IPS DF 4.7 (cell line): ENCODE measurements around the gene GH2.
"Not testable (repeated sequence)": the region's sequence is repeated elsewhere in the genome, so short reads cannot be mapped to it uniquely, and the experiment has no call there.

Source experiments
- DNase-seq: peaks from one replicate; pipeline ENCODE4 v3.0.0-alpha.2; 2013; ENCODE audit warnings: low spot score; ENCODE audit errors: extremely low read depth

Gene GH2

DNA sequence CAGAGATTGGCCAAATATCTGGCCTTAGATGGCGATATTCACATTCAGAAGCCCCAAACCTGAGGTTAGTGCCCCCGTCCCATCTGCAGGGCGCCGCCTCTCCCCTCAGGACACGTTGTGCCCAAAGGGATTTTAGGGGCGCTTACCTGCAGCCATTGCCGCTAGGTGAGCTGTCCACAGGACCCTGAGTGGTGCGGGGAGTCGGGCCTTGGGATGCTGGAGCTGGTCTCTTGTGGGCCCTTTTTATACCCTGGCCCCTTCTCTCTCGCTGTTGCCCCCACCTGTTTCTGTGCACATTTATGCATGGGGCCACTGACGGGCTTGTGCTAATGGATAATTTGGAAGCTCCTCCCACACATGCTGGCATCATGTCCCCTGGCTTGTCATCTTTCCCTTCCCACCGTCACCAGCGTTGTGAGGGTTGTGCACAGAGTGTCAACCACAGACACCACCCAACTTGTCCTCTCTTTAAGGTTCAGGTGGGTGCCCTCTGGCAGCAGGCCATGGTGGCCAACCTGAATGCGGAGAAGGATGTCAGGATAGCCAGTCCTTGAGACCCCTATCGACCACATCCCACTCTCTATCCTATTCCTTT, 29.4 kb upstream of the GH2 start, which contains the start of gene CSHL1:
Gene CSHL1, minus strand, starts transcription at position 218 of the 595 bp plus-strand sequence. Its CDS starts 62 bp downstream, at position 156.
- no peak for DNase-seq

DNA sequence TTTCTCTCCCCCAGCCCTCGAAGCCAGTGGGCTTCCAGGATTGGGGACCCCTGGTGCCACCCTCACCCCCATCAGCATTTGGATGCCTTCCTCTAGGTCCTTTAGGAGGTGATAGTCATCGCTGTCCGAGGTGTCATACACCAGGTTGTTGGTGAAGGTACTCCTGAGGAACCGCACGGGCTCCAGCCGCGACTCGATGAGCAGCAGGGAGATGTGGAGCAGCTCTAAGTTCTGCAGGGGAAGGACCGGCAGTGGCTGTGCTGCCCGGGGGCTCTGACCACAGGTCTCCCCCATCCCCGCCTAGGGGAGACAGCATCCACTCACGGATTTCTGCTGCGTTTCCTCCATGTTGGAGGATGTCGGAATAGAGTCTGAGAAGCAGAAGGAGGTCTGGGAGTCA, 28.4 kb upstream of the GH2 start:
- no peak for DNase-seq

DNA sequence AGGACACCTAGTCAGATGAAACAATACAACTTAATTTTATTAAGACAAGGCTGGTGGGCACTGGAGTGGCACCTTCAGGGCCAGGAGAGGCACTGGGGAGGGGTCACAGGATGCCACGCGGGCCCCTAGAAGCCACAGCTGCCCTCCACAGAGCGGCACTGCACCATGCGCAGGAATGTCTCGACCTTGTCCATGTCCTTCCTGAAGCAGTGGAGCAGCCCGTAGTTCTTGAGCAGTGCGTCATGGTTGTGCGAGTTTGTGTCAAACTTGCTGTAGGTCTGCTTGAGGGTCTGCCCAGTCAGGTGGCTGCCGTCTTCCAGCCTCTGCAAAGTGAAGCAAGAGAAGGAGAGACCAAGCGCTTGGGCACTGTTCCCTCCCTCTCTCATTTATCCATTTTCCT, 27.8 kb upstream of the GH2 start:
- DNase-seq = not testable (repeated sequence)

DNA sequence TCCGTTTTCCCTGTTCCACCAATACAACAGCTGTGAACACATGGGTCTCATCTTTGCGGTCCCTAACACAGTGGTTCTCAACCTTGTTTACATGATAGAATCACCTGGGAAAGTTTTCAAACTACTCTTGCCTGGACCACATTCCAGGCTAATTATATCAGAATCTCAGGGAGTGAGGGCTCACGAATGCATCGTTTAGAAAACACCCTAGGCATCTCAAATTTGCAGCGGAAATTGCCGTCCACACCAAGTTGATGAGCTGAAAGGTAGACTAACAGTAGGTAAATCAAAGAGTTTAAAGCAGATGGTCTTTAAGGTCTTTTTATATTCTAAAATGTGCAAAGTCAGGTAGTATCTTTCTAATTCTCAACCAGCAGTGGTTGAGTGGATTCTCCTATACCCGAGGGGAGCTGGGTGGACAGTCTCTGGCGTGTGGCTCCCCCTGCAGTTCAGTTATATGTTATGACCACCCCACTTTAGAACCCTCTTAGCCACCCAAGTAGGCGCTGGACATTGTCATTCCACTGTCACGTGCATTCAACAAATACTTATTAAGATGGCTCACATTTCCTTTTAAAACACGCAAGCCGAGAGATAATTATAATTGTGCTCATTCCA, 25.5 kb upstream of the GH2 start:
- not testable (repeated sequence) for DNase-seq

DNA sequence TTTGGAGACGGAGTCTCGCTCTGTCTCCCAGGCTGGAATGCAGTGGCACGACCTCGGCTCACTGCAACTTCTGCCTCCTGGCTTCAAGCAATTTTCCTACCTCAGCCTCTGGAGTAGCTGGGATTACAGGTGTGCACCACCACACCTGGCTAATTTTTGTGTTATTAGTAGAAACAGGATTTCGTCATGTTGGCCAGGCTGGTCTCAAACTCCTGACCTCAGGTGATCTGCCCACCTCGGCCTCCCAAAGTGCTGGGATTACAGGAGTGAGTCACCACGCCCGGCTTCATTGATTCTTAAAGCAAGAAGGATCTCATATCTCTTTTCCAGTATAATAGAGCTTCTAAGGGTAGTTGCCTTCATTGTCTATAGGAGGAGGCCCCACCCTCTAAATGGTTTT, 23.1 kb upstream of the GH2 start:
- not testable (repeated sequence) for DNase-seq

DNA sequence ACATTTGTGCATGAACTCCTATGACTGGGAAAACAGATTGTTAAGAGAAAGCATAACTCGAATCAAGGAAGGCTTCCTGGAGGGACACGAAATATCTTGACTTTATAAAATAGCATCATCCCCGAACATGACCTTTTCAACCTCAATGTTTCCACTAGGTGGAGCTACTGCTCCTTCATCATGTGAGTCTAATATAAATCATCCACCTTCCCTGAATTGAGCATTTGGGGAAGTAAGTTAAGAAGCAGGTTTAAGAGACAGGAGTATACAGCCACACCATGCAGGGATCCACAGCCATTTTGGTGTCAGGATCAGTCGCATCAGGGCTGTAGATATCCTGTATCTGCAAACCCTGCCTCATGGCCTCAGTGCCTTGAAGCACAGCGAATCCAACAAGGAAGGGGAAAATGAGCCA, 22.1 kb upstream of the GH2 start:
- DNase-seq = not testable (repeated sequence)

DNA sequence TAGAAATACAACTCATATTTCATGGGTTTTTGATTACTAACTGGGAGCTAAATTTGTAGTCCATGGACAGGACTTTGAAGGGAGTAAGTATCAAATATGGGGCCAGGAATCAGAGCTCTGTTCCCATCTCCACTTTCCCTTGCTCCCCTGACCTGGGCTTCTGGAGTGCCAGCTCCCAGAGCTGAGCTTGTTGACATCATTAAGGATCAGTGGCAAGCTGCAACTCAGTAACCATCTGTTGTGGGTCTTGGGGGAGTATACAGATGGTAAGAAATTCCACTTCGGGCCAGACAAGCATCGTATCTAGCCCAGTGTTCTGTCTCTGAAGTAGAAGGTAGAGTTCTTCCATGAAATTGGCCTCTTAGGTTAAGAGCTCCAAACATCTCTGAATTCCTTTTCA, 20.2 kb upstream of the GH2 start:
- DNase-seq = not testable (repeated sequence)

DNA sequence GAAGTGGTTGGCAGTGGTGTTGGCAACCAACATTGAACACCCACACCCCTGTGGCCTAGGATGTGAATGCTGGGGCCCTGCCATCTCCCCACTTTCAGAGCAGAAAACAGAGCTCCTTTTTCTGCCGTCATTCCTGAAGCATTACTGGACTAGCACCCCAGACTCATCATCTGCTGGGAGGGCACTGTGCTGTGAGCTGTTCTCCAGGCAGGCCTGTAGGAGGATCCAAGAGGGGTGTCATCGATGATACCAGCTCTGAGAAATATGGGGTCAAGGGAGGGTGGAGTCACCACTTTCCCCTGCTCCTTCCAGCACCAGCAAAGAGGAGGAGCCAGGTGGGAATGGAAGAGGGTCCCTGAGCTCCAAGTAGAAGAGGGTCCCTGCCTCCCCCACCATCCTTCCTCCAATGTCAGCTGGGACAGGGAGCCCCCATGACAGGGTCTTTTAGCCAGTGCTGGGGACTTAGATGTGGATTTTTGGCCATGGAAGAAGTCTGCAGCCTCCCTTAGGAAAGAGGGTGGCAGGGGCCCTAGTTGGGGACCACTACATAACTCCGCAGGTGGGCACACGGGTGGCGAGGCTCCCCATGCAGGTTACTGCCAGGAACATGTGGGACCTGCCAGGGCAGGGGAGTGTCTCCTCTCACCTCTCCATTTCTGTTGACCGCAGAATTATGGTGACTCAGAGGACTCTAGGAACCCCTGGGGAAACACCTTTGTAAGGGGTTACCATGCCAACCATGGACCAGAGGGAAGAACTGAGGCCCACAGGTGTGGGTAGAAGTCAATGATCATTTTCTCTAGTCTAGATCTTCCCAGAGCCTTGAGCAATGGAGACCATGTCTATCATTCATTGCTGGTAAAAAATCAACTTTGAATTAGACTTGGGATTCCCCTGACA, 17.4 kb upstream of the GH2 start:
- not testable (repeated sequence) for DNase-seq

DNA sequence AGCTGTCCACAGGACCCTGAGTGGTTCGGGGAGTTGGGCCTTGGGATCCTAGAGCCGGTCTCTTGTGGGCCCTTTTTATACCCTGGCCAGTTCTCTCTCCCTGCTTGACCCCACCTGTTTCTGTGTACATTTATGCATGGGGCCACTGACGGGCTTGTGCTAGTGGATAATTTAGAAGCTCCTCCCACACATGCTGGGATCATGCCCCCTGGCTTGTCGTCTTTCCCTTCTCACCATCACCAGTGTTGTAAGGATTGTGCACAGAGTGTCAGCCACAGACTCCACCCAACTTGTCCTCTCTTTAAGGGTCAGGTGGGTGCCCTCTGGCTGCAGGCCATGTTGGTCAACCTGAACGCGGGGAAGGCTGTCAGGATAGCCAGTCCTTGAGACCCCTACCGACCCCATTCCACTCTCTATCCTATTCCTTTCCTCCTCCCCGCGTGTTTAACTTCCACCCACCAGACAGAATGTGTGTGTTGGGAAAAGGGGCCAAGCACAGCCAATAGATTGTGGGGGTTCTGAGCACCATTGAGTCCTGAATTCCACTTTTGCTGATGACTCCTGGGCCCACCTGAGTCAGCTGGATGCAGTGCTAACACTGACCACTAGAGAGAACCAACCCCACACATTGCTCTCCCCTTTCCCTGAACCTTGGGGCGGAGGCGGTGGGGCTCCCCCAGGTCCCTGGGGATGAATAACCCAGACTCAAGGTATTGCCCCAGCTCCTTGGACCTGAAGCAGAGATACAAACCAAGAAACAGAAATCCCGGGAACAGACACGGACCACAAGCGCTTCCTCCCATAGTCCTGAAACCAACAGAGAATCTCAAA, 15.0 kb upstream of the GH2 start, which contains the start of gene CSH1:
Gene CSH1, minus strand, starts transcription at position 51 of the 831 bp plus-strand sequence. CDS start 63 bp downstream, outside the sequence.
- DNase-seq = not testable (repeated sequence)

DNA sequence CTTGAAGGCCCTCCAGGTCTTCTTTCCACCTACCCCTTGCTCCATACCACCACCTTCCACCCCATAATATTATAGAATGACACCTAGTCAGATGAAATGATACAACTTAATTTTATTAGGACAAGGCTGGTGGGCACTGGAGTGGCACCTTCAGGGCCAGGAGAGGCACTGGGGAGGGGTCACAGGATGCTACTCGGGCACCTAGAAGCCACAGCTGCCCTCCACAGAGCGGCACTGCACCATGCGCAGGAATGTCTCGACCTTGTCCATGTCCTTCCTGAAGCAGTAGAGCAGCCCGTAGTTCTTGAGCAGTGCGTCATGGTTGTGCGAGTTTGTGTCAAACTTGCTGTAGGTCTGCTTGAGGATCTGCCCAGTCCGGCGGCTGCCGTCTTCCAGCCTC, 13.1 kb upstream of the GH2 start:
- not testable (repeated sequence) for DNase-seq

DNA sequence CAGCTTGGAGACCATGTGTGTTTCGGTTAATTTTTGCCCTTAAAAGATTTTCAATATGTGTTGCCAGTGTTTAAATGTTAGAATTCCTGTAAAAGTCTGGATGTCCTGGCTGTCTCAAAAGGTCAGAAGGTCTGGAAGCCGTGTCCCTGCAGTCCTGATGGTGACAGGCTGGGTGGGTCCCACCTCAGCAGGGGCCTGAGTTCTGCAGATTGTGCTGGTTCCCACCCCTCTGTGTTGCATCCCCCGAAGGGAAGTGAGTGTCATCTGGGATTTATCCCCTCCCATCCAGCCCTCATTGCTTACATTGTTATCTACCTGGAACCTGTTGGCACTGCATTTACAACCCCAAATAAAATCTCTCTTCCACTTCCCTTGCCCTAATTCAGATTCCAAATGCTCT, 12.3 kb upstream of the GH2 start:
- not testable (repeated sequence) for DNase-seq

DNA sequence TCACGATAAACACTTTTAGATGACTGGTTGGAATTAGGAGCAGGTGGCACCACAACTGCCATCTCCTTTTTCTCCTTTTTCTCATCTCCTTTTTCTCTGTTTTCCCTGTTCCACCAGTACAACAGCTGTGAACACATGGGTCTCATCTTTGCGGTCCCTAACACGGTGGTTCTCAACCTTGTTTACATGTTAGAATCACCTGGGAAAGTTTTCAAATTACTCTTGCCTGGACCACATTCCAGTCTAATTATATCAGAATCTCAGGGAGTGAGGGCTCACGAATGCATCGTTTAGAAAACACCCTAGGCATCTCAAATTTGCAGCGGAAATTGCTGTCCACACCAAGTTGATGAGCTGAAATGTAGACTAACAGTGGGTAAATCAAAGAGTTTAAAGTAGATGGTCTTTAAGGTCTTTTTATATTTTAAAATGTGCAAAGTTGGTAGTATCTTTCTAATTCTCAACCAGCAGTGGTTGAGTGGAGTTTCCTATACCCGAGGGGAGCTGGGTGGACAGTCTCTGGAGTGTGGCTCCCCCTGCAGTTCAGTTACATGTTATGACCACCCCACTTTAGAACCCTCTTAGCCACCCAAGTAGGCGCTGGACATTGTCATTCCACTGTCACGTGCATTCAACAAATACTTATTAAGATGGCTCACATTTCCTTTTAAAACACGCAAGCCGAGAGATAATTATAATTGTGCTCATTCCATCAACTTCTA, 10.7 kb upstream of the GH2 start:
- not testable (repeated sequence) for DNase-seq

DNA sequence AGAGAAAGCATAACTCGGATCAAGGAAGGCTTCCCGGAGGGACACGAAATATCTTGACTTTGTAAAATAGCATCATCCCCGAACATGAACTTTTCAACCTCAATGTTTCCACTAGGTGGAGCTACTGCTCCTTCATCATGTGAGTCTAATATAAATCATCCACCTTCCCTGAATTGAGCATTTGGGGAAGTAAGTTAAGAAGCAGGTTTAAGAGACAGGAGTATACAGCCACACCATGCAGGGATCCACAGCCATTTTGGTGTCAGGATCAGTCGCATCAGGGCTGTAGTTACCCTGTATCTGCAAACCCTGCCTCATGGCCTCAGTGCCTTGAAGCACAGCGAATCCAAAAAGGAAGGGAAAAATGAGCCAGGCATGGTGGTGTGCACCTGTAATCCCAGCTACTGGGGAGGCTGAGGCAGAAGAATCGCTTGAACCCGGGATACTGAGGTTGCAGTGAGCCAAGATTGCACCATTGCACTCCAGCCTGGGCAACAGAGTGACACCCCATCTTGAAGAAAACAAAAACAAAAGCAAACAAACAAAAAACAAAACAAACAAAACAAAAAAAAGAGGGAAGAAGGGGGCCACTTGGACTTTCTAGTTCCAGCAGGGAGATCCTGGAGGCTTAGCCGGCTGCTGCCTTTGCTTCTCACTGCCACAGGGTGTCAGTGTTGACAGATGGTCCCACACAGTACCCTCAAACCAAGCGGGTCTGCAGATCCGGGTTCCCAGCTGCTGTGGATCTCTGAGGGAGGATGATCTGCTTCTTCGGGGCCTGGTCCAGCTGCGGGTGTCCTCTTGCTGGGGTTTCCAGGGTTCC, 7.5 kb upstream of the GH2 start:
- DNase-seq = not testable (repeated sequence)

DNA sequence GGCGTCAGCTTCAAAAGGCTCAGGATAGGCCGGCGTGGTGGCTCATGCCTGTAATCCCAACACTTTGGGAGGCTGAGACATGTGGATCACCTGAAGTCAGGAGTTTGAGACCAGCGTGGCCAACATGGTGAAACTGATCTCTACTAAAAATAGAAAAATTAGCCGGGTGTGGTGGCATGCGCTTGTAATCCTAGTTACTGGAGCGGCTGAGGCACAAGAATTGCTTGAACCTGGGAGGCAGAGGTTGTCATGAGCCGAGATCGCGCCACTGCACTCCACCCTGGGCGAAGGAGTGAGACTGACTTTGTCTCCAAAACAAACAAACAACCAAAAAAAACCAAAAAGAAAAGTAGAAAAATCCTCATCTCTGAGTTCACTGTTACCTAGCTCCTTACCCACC, 3.4 kb upstream of the GH2 start:
- not testable (repeated sequence) for DNase-seq

DNA sequence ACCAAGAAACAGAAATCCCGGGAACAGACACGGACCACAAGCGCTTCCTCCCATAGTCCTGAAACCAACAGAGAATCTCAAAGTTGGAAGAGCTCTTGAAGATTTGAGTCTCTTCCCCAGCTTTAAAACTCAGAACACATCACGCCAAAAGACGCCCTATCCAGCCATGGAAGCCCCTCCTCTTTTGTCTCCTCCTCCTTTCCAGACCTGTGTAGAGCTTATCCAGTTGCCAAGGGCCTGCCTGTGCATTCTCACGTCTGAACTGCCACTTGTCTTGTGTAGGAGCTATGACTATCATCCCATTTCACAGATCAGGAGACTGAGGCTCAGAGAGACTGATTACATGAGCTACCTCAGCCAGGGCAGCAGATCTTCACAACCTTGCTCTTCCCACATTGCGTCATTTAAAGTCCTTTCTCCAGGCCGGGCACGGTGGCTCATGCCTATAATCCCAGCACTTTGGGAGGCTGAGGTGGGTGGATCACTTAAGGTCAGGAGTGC, 932 bp upstream of the GH2 start:
- not testable (repeated sequence) for DNase-seq

DNA sequence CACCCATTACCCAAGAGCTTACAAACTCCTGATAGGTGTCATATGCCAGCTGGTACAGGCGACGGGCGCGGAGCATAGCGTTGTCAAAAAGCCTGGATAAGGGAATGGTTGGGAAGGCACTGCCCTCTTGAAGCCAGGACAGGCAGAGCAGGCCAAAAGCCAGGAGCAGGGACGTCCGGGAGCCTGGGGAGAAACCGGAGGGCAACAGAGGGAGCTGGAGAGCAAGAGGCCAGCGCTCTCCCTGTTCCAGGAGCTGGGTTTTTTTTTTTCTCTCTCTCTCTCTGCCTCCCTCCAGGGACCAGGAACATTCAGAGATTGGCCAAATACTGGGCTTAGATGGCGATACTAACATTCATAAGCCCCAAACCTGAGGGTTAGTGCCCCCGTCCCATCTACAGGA, 407 bp downstream of the GH2 start:
- not testable (repeated sequence) for DNase-seq

DNA sequence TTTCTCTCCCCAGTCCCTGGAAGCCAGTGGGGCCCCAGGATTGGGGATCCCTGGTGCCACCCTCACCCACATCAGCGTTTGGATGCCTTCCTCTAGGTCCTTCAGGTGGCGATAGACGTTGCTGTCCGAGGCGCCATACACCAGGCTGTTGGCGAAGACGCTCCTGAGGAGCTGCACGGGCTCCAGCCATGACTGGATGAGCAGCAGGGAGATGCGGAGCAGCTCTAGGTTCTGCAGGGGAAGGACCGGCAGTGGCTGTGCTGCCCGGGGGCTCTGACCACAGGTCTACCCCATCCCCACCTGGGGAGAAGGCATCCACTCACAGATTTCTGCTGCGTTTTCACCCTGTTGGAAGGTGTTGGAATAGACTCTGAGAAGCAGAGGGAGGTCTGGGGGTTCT, 1.0 kb downstream of the GH2 start:
- no peak for DNase-seq

DNA sequence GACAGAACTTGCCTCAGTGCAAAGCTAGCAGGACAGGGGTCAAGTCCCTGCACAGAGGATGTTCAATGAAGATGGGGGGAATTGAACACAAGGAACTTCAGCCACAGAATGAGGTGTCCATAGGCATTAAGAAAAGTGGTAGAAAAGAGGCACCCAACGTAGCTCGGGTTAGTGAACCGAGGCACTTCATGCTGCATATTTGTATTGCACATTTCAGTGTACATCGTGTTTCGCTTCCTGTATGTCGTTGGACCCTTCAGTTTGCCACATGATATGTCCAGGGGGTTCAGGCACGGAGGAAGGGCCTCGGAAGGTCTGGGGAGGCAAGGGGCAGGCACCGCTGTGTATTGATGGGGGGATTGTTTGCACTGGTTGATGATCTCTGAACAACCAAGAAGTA, 3.3 kb downstream of the GH2 start:
- DNase-seq = not testable (repeated sequence)

DNA sequence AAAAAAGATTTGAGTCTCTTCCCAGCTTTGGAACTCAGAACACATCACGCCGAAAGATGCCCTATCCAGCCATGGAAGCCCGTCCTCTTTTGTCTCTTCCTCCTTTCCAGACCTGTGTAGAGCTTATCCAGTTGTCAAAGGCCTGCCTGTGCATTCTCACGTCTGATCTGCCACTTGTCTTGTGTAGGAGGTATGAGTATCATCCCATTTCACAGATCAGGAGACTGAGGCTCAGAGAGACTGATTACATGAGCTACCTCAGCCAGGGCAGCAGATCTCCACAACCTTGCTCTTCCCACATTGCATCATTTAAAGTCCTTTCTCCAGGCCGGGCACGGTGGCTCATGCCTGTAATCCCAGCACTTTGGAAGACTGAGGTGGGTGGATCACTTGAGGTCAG, 7.1 kb downstream of the GH2 start:
- not testable (repeated sequence) for DNase-seq
